Activated T-cell treated with anti-CD3 and anti-CD28 coated beads, Interleukin-2, amount 50 U/mL, for 1 hour (primary cell): ENCODE measurements around the gene DZIP3.

ENCODE experiments used
- DNase-seq: peaks from one replicate; pipeline ENCODE4 v3.0.0-alpha.2; 2020

The DZIP3 gene

DNA sequence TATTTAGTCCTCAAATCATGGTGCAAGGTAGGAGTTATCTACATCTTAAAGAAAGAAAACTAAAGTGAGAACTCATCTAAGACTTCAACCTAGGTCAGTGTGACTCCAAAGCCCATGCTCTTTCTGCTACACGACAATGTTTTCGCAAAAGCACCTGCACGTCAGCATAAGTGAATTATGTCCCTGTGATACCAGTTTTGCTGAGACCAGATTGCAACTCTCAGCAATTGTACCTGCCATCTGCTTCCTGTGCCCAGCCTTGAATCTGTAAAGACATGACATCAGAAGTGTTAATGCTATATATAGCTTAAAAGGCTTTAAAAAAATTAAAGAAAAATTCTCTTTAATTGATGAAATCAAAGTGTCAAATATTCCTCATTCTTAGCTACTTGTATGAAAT, 124.3 kb downstream of the DZIP3 start:
- no peak for DNase-seq

DNA sequence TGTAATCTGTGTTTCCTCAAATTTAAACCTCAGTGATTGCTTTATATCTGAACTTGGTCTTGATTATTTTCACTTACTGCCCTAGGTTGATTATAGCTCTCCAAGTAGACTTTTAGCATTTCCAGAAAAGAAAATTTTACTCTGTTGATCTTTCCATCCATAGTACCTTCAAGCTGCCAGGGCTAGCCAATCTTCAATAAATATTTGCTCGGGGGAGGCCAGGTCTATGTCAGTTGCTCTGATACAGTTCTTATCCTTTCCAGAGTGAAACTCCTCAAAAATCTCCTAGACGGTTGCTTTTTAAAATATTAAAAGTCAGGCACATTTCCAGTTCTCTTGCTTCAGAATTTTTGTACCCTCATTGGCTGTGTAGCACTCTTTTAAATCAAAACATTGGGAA, 128.9 kb downstream of the DZIP3 start:
- DNase-seq, result no peak

GRCh38 chr3:108719178-108719806, 129.8 kb downstream of the DZIP3 start:
- no peak for DNase-seq

- no peak for DNase-seq
Observed at GRCh38 chr3:108722724-108723123, 133.2 kb downstream of the DZIP3 start.

DNA sequence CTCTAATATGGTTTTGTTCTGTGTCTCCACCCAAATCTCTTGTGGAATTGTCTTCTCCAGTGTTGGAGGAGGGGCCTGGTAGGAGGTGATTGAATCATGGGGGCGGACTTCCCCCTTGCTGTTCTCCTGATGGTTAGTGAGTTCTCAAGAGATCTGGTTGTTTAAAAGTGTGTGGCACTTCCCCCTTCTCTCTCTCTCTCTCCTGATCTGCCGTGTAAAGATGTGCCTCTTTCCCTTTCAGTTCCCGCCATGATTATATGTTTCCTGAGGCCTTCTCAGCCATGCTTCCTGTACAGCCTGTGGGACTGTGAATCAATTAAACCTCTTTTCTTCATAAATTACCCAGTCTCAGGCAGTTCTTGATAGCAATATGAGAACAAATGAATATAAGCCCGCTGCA, 134.6 kb downstream of the DZIP3 start:
- DNase-seq, result no peak

DNA sequence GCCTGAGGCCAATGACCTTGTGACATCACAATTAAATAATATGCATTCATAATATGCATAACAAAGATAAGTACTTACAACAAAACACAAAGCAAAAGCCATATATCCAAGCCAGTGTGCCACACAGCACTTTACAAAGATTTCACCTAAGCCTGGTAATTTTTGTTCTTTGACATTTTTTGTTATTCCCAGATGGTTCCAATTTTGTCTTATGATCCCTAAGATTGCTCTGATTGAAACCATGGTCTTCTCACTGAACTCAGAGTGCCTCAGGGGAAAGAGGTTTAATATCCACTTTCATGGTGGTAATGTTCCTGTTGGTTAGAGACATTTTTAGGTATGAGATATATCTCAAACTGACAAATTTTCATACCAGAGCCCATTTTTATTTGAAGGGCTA, 138.6 kb downstream of the DZIP3 start:
- no peak for DNase-seq

DNA sequence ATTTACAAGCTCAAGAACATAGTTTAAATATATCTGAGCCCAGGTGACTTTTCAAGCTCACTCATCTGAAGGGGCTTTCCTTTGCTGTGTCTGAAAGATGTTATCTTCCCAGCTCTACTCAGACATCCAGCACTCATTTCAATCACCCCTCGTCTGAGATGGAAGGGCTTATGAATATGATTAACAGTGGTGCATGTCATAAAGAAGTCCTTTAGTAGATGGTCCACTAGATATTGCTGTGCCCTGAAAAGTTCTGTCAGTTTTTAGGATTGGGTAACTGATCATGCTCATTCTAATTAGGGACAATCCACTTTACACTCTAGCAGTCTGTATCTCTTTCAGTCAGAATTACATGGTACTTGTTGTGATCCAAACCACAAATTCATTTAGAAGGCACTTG, 139.4 kb downstream of the DZIP3 start:
- DNase-seq, result no peak

GRCh38 chr3:108736821-108737220, 147.3 kb downstream of the DZIP3 start:
- no peak for DNase-seq

DNA sequence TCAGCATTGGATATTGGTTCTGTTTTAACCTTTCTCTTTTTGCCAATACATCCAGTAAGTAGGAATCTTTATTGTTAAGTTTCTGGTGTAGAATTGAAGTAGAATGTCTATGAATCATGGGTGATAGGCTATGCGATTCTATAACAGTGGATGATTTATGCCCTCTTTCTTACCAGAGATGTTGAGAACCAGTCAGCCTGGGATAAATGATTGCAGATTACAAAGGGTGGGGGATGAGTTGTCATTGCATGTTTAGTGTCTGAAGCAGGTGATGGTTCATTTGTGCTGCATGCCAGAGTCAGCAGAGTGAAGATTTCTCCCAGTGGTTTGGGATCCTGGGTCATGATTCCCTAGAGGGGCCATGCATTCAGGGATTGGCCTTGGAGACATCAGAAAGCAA, 153.4 kb downstream of the DZIP3 start:
- DNase-seq, result no peak
